ENCODE measurements around the gene ZCCHC7.
"Not testable (repeated sequence)": the region's sequence is repeated elsewhere in the genome, so short reads cannot be mapped to it uniquely, and the experiment has no call there.

The ZCCHC7 gene

GRCh38 chr9:37119907-37120842, at the start of gene ZCCHC7:
ZCCHC7 (plus strand) TSS chr9:37120574.
- H3K36me3 ChIP-seq (ENCODE audit: insufficient read depth, insufficient read length, low read length): no peaks in the 10 kb centered on the region
- DNase-seq (ENCODE audit: low read depth, low spot score): peak; percentile 88
- H3K9me3 ChIP-seq (ENCODE audit: insufficient read depth, low read length): peaks cover 11% of the 10 kb centered on the region

GRCh38 chr9:37074790-37075189, 45.6 kb upstream of the ZCCHC7 start:
- H3K36me3 ChIP-seq (ENCODE audit: insufficient read depth, insufficient read length, low read length); H3K9ac ChIP-seq (ENCODE audit: insufficient read length, low read depth); DNase-seq (ENCODE audit: low read depth, low spot score); H3K4me1 ChIP-seq (ENCODE audit: insufficient read depth, insufficient read length); H3K4me3 ChIP-seq (ENCODE audit: insufficient read length, low read depth): not testable (repeated sequence)
- Histone ChIP-seq H3K27me3 (ENCODE audit: insufficient read depth, insufficient read length) (peaks cover 11% of the 10 kb centered on the region), H3K9me3 (ENCODE audit: insufficient read depth, low read length) (peaks cover 11% of the 10 kb centered on the region)

More at GRCh38 chr9:37119907-37120842, at the start of gene ZCCHC7:
- Histone ChIP-seq H3K9ac (ENCODE audit: insufficient read length, low read depth) (peak within 1 kb of the TSS; percentile 93), H3K4me1 (ENCODE audit: insufficient read depth, insufficient read length) (no peaks in the 10 kb centered on the region), H3K27me3 (ENCODE audit: insufficient read depth, insufficient read length) (no peaks in the 10 kb centered on the region), H3K4me3 (ENCODE audit: insufficient read length, low read depth) (peak within 1 kb of the TSS; percentile 88)
- TF ChIP-seq SUZ12 (IDR thresholded peaks at IDR 0.05; ENCODE audit: extremely low read depth, insufficient read depth, insufficient read length): no peak
- TF ChIP-seq ZNF274 (IDR thresholded peaks at IDR 0.05; ENCODE audit: low read depth, low read length): no peak
- TF ChIP-seq YY1 (IDR thresholded peaks at IDR 0.05; ENCODE audit: insufficient read depth, insufficient read length): no peak

GRCh38 chr9:37079370-37080164, 40.8 kb upstream of the ZCCHC7 start:
- peak overlapping the region; percentile 94 for H3K9ac ChIP-seq (ENCODE audit: insufficient read length, low read depth)
- peaks cover 11% of the 10 kb centered on the region for H3K9me3 ChIP-seq (ENCODE audit: insufficient read depth, low read length)
- peak overlapping the region; percentile 93 for H3K4me3 ChIP-seq (ENCODE audit: insufficient read length, low read depth)
- peaks cover 11% of the 10 kb centered on the region for H3K27me3 ChIP-seq (ENCODE audit: insufficient read depth, insufficient read length)
- H3K36me3 ChIP-seq (ENCODE audit: insufficient read depth, insufficient read length, low read length): no peaks in the 10 kb centered on the region
- peak; percentile 87 for DNase-seq (ENCODE audit: low read depth, low spot score)
- H3K4me1 ChIP-seq (ENCODE audit: insufficient read depth, insufficient read length): no peaks in the 10 kb centered on the region
- no peak for TF ChIP-seq SUZ12 (IDR thresholded peaks at IDR 0.05; ENCODE audit: extremely low read depth, insufficient read depth, insufficient read length)
- no peak for TF ChIP-seq YY1 (IDR thresholded peaks at IDR 0.05; ENCODE audit: insufficient read depth, insufficient read length)
- TF ChIP-seq ZNF274 (IDR thresholded peaks at IDR 0.05; ENCODE audit: low read depth, low read length): no peak

GRCh38 chr9:37080165-37080628, 40.2 kb upstream of the ZCCHC7 start:
- H3K36me3 ChIP-seq (ENCODE audit: insufficient read depth, insufficient read length, low read length); H3K4me1 ChIP-seq (ENCODE audit: insufficient read depth, insufficient read length); DNase-seq (ENCODE audit: low read depth, low spot score): not testable (repeated sequence)
- peaks cover 11% of the 10 kb centered on the region for H3K27me3 ChIP-seq (ENCODE audit: insufficient read depth, insufficient read length)
- peaks cover 11% of the 10 kb centered on the region for H3K9me3 ChIP-seq (ENCODE audit: insufficient read depth, low read length)
- H3K9ac ChIP-seq (ENCODE audit: insufficient read length, low read depth): peak overlapping the region; percentile 94
- peak overlapping the region; percentile 93 for H3K4me3 ChIP-seq (ENCODE audit: insufficient read length, low read depth)

- H3K4me1 ChIP-seq (ENCODE audit: insufficient read depth, insufficient read length); H3K36me3 ChIP-seq (ENCODE audit: insufficient read depth, insufficient read length, low read length); H3K4me3 ChIP-seq (ENCODE audit: insufficient read length, low read depth); H3K27me3 ChIP-seq (ENCODE audit: insufficient read depth, insufficient read length); DNase-seq (ENCODE audit: low read depth, low spot score); H3K9ac ChIP-seq (ENCODE audit: insufficient read length, low read depth): not testable (repeated sequence)
- H3K9me3 ChIP-seq (ENCODE audit: insufficient read depth, low read length): peaks cover 11% of the 10 kb centered on the region
Observed at GRCh38 chr9:37081507-37081906, 38.9 kb upstream of the ZCCHC7 start.

GRCh38 chr9:37082214-37082765, 38.1 kb upstream of the ZCCHC7 start:
- TF ChIP-seq ZNF274 (IDR thresholded peaks at IDR 0.05; ENCODE audit: low read depth, low read length): no peak
- TF ChIP-seq YY1 (IDR thresholded peaks at IDR 0.05; ENCODE audit: insufficient read depth, insufficient read length): no peak
- no peak for TF ChIP-seq SUZ12 (IDR thresholded peaks at IDR 0.05; ENCODE audit: extremely low read depth, insufficient read depth, insufficient read length)
- Histone ChIP-seq H3K36me3 (ENCODE audit: insufficient read depth, insufficient read length, low read length) (peaks cover 9% of the 10 kb centered on the region), H3K9ac (ENCODE audit: insufficient read length, low read depth) (no peak overlapping the region), H3K4me3 (ENCODE audit: insufficient read length, low read depth) (no peak overlapping the region), H3K4me1 (ENCODE audit: insufficient read depth, insufficient read length) (no peaks in the 10 kb centered on the region), H3K9me3 (ENCODE audit: insufficient read depth, low read length) (peaks cover 11% of the 10 kb centered on the region), H3K27me3 (ENCODE audit: insufficient read depth, insufficient read length) (peaks cover 9% of the 10 kb centered on the region)
- DNase-seq (ENCODE audit: low read depth, low spot score): no peak

GRCh38 chr9:37083654-37084053, 36.7 kb upstream of the ZCCHC7 start:
- no peak for DNase-seq (ENCODE audit: low read depth, low spot score)
- peaks cover 6% of the 10 kb centered on the region for H3K9me3 ChIP-seq (ENCODE audit: insufficient read depth, low read length)
- H3K36me3 ChIP-seq (ENCODE audit: insufficient read depth, insufficient read length, low read length): peaks cover 22% of the 10 kb centered on the region
- no peak overlapping the region for H3K4me3 ChIP-seq (ENCODE audit: insufficient read length, low read depth)
- H3K4me1 ChIP-seq (ENCODE audit: insufficient read depth, insufficient read length): no peaks in the 10 kb centered on the region
- H3K27me3 ChIP-seq (ENCODE audit: insufficient read depth, insufficient read length): peaks cover 6% of the 10 kb centered on the region
- no peak overlapping the region for H3K9ac ChIP-seq (ENCODE audit: insufficient read length, low read depth)
- TF ChIP-seq YY1 (IDR thresholded peaks at IDR 0.05; ENCODE audit: insufficient read depth, insufficient read length) (no peak), ZNF274 (IDR thresholded peaks at IDR 0.05; ENCODE audit: low read depth, low read length) (no peak), SUZ12 (IDR thresholded peaks at IDR 0.05; ENCODE audit: extremely low read depth, insufficient read depth, insufficient read length) (no peak)

Measured in NT2/D1 (cell line).